OCI-LY3 (cell line): Measurements from ENCODE around the gene COA8.

Experiments used
- H2AFZ ChIP-seq: fragments of 200-600, 300-600 bp; shearing (Covaris generic); 2 replicates; pipeline ENCODE4 v1.6.0; 2014; ENCODE audit warnings: antibody characterized with exemption, low read depth, low read length
- H3K27ac ChIP-seq: fragments of 200-600, 300-600 bp; sonication (generic); 2 replicates; pipeline ENCODE4 v1.5.1; 2014; ENCODE audit warnings: mild to moderate bottlenecking, low read length, moderate library complexity, mixed read lengths
- H3K27me3 ChIP-seq: fragments of 200-600, 300-600 bp; sonication (generic); 2 replicates; pipeline ENCODE4 v1.6.1; 2014; ENCODE audit warnings: low read depth, low read length, mixed read lengths
- H3K36me3 ChIP-seq: fragments of 200-600, 300-600 bp; sonication (generic); replicated peaks from 2 replicates; pipeline ENCODE3; 2014; ENCODE audit warnings: low read depth, low read length, mixed read lengths
- H3K4me1 ChIP-seq: fragments of 300-600, 200-600 bp; sonication (generic); 2 replicates; pipeline ENCODE4 v1.6.1; 2014; ENCODE audit warnings: low read length, mixed read lengths
- H3K4me2 ChIP-seq: fragments of 200-600, 300-600 bp; sonication (generic); 2 replicates; pipeline ENCODE4 v1.6.1; 2014; ENCODE audit warnings: low read length, mixed read lengths
- H3K4me3 ChIP-seq: fragments of 300-600, 200-600 bp; sonication (generic); 2 replicates; pipeline ENCODE4 v1.5.1; 2014; ENCODE audit warnings: antibody characterized with exemption, mild to moderate bottlenecking, low read length, moderate library complexity
- H3K79me2 ChIP-seq: fragments of 300-600, 200-600 bp; shearing (Covaris generic); 2 replicates; pipeline ENCODE4 v1.6.1; 2014; ENCODE audit warnings: mild to moderate bottlenecking, low read length, mixed read lengths
- H3K9ac ChIP-seq: fragments of 300-600, 200-600 bp; shearing (Covaris generic); 2 replicates; pipeline ENCODE4 v1.6.0; 2014; ENCODE audit warnings: mild to moderate bottlenecking, low read length, moderate library complexity
- H3K9me3 ChIP-seq: fragments of 200-600, 300-600 bp; shearing (Covaris generic); 2 replicates; pipeline ENCODE4 v1.6.1; 2014; ENCODE audit warnings: low read length, mixed read lengths; ENCODE audit not compliant: insufficient read depth
- H4K20me1 ChIP-seq: fragments of 200-600, 300-600 bp; sonication (generic); 2 replicates; pipeline ENCODE4 v1.6.1; 2016; ENCODE audit warnings: low read length, mixed read lengths; ENCODE audit not compliant: insufficient read depth
- EZH2phosphoT487 ChIP-seq: fragments of 200-600 bp; shearing (Covaris generic); IDR thresholded peaks from 2 replicates; pipeline ENCODE4 v1.6.1; 2018; ENCODE audit warnings: antibody characterized with exemption, mixed run types, low read depth
- TF ChIP-seq, protein P1 (sequence below): fragments of 200-600, 300-600 bp; sonication (generic); IDR thresholded peaks from 2 replicates; pipeline ENCODE4 v1.5.1; 2014; ENCODE audit warnings: antibody characterized with exemption, low read length, low read depth

Gene COA8

GRCh38 chr14:103547455-103547940, 15.3 kb upstream of the COA8 start:
- no peaks in the 10 kb centered on the region for H3K79me2 ChIP-seq
- H3K9me3 ChIP-seq, result no peaks in the 10 kb centered on the region
- TF ChIP-seq, protein P1, sequence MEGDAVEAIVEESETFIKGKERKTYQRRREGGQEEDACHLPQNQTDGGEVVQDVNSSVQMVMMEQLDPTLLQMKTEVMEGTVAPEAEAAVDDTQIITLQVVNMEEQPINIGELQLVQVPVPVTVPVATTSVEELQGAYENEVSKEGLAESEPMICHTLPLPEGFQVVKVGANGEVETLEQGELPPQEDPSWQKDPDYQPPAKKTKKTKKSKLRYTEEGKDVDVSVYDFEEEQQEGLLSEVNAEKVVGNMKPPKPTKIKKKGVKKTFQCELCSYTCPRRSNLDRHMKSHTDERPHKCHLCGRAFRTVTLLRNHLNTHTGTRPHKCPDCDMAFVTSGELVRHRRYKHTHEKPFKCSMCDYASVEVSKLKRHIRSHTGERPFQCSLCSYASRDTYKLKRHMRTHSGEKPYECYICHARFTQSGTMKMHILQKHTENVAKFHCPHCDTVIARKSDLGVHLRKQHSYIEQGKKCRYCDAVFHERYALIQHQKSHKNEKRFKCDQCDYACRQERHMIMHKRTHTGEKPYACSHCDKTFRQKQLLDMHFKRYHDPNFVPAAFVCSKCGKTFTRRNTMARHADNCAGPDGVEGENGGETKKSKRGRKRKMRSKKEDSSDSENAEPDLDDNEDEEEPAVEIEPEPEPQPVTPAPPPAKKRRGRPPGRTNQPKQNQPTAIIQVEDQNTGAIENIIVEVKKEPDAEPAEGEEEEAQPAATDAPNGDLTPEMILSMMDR, result no peak
- TF ChIP-seq EZH2phosphoT487, result no peak
- no peak overlapping the region for H3K27ac ChIP-seq
- no peak overlapping the region for H3K4me3 ChIP-seq
- H3K9ac ChIP-seq, result no peak overlapping the region
- H2AFZ ChIP-seq, result no peak overlapping the region
- no peak overlapping the region for H3K4me2 ChIP-seq
- H3K27me3 ChIP-seq, result no peaks in the 10 kb centered on the region
- H3K4me1 ChIP-seq, result peaks cover 4% of the 10 kb centered on the region; the same call in 1 of the 2 replicates
- H4K20me1 ChIP-seq, result no peaks in the 10 kb centered on the region
- H3K36me3 ChIP-seq, result no peaks in the 10 kb centered on the region

DNA sequence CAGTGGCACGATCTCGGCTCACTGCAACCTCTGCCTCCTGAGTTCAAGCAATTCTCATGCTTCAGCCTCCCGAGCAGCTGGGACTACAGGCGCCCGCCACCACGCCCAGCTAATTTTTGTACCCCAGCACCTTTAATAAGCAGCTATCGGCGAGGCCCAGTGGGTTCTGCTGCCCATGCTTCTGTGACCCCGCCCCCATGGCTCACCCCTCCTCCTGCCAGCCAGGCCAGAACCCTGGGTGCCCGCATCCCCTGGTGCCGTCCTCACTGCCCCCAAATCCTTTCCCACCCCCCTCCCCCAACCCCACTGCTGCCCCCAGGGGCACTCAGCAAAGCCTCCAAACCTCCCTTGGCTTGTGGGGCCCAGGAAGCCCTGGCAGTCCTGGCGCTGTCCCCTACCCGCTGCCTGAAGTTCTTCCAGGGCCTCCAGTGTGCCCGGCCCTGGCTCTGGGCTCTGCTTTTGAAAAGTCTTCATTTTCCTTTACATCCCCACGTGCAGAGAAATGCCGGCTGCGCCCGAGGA, 14.8 kb upstream of the COA8 start:
- no peak for TF ChIP-seq EZH2phosphoT487
- TF ChIP-seq, protein P1, result no peak
- Histone ChIP-seq H2AFZ (no peak overlapping the region), H3K4me1 (peaks cover 3% of the 10 kb centered on the region; the same call in 1 of the 2 replicates), H3K36me3 (no peaks in the 10 kb centered on the region), H3K27me3 (no peaks in the 10 kb centered on the region), H3K4me2 (no peak overlapping the region), H3K9ac (no peak overlapping the region), H4K20me1 (no peaks in the 10 kb centered on the region), H3K27ac (no peak overlapping the region), H3K79me2 (no peaks in the 10 kb centered on the region), H3K4me3 (no peak overlapping the region), H3K9me3 (no peaks in the 10 kb centered on the region)

DNA sequence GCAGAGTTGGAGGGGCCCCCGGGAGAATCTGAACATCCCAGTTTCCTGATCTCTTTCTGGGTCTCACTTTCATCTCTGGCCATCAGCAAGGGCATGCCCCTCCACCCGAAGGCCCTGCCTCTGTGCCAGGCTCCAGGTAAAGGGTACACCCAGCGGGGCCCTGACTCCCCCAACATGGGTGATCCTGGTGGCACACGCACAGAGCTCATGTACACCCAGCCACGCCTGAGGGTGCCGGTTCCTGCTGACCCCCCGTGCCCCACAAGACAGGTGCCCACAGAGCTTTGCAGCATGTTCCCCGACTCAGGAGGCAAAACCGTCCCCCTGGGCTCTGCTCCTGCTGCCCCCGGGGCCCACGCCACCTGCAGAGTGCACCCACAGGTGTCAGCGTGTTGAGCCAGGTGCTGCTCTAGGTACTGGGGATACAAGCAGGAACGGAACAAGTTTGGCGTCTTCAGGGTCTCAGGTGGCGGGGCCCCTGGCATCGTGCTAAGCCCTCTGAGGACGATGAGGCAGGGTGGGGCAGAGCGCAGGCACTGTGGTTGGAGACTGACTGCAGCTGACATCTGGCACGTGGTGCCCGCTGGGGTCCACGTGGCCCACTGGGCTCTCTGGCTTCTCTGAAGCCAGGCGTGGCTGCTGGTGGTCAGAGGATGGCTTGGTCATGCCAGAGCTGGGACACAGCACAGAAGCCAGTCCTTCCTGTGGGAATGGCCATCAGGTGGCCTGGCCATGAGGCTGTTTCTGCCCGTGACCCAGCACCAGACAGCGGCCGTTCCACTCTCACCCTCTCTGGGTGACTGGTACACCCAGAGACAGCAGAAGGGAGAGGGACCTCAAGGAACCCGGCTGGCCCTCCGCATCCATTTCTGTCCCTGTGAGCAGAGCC, 14.1 kb upstream of the COA8 start:
- Histone ChIP-seq H3K4me1 (peaks cover 3% of the 10 kb centered on the region; the same call in 1 of the 2 replicates), H4K20me1 (no peaks in the 10 kb centered on the region), H3K27ac (no peak overlapping the region), H3K79me2 (no peaks in the 10 kb centered on the region), H3K4me2 (no peak overlapping the region), H3K4me3 (no peak overlapping the region), H3K9ac (no peak overlapping the region), H2AFZ (no peak overlapping the region), H3K27me3 (no peaks in the 10 kb centered on the region), H3K9me3 (no peaks in the 10 kb centered on the region), H3K36me3 (no peaks in the 10 kb centered on the region)
- no peak for TF ChIP-seq EZH2phosphoT487
- TF ChIP-seq, protein P1, result no peak
